Lung (tissue), 12 donors: ENCODE results near the gene PELI1. TPM values are rescaled to one million over a fixed set of nuclear protein-coding genes. Genes with fewer than 3 reads are reported as not detected.

Experiments used
- ATAC-seq: fragments of 200-7000 bp; cut with Tn5 transposase; one replicate; pipeline ENCODE4 v1.9.1; 2020; ENCODE audit warnings: moderate number of reproducible peaks; ENCODE audit not compliant: insufficient read depth, low FRiP score
- DNase-seq, 3 donors: peaks; one replicate each; pipeline ENCODE4 v3.0.0-alpha.2; 2013 to 2017
- H3K27ac ChIP-seq, 2 donors: one replicate each; pipeline ENCODE4 v1.5.1; 2013; ENCODE audit warnings: mild to moderate bottlenecking in 2 of 2, moderate library complexity in 2 of 2, control low read depth in 1 of 2, inconsistent platforms in 1 of 2, low read depth in 1 of 2, low read length in 1 of 2
- H3K27me3 ChIP-seq, 3 donors: one replicate each; pipeline ENCODE4 v1.5.1; 2013; ENCODE audit warnings: low read length in 2 of 3; ENCODE audit not compliant: control insufficient read depth in 3 of 3, insufficient read depth in 3 of 3
- H3K36me3 ChIP-seq, 4 donors: one replicate each; pipeline ENCODE4 v1.5.1; 2013; ENCODE audit warnings: low read length in 4 of 4, mild to moderate bottlenecking in 1 of 4, moderate library complexity in 1 of 4; ENCODE audit not compliant: control insufficient read depth in 4 of 4, insufficient read depth in 4 of 4
- H3K4me1 ChIP-seq, 5 donors: one replicate each; pipeline ENCODE4 v1.5.1; 2013; ENCODE audit warnings: low read length in 5 of 5, mild to moderate bottlenecking in 2 of 5, moderate library complexity in 1 of 5; ENCODE audit not compliant: control insufficient read depth in 5 of 5, insufficient read depth in 5 of 5
- H3K4me3 ChIP-seq: one replicate; pipeline ENCODE4 v1.5.1; 2013; ENCODE audit warnings: mild to moderate bottlenecking, control low read depth, moderate library complexity
- H3K9ac ChIP-seq, 2 donors: one replicate each; pipeline ENCODE4 v1.5.1; 2013; ENCODE audit warnings: low read length in 2 of 2, control low read depth in 1 of 2; ENCODE audit not compliant: insufficient read depth in 1 of 2
- H3K9me3 ChIP-seq, 4 donors: one replicate each; pipeline ENCODE4 v1.5.1; 2013; ENCODE audit warnings: low read length in 3 of 4, mild to moderate bottlenecking in 1 of 4, moderate library complexity in 1 of 4; ENCODE audit not compliant: control insufficient read depth in 4 of 4, insufficient read depth in 3 of 4
- WGBS, 2 donors: extraction: QIAGEN DNeasy Blood & Tissue Kit; methylation state at CpG; one replicate each; pipeline ENCODE4 v1.1.7; 2013; 5-methylcytosine and 5-hydroxymethylcytosine counted together
- polyA plus RNA-seq, 2 donors: library from polyadenylated mRNA; stranded (reverse); fragments of 200-250 nt; gene quantifications; one replicate each; pipeline ENCODE4 v1.2.1, GENCODE V29; 2013
- total RNA-seq, 2 donors: library from RNA; depleted of rRNA in 1 of 2; stranded (reverse); fragments of >200 nt in 1 of 2; gene quantifications; one replicate each; pipeline ENCODE4 v1.2.1, GENCODE V29; 2014 to 2021
- TF ChIP-seq, protein P1 (sequence below): IDR thresholded peaks from 2 replicates; pipeline ENCODE4 v1.5.1; 2012; ENCODE audit warnings: mild to moderate bottlenecking; ENCODE audit errors: control extremely low read depth, extremely low read depth
- donor health status: control.
- donor health status: control.
- donor health status: Bipolar disorder and iron deficiency.
- donor health status: healthy.
- donor health status: DM: yes; HTN: yes; CAD: no.

Gene PELI1
- total and polyA plus RNA-seq, 4 donors: 17.2 to 83.9 (median 48.1) TPM

GRCh38 chr2:64065516-64065915 is 78.7 kb downstream of the PELI1 start:
- Histone ChIP-seq H3K9ac (no peak overlapping the region), H3K36me3 (no peaks in the 10 kb centered on the region), H3K4me1 (peaks cover 0 to 21% (median 3%) of the 10 kb centered on the region in 5 donors), H3K27ac (no peak overlapping the region), H3K27me3 (no peaks in the 10 kb centered on the region), H3K9me3 (no peaks in the 10 kb centered on the region), H3K4me3 (no peak overlapping the region)
- DNase-seq (no peak), ATAC-seq (no peak)
- TF ChIP-seq, protein P1, sequence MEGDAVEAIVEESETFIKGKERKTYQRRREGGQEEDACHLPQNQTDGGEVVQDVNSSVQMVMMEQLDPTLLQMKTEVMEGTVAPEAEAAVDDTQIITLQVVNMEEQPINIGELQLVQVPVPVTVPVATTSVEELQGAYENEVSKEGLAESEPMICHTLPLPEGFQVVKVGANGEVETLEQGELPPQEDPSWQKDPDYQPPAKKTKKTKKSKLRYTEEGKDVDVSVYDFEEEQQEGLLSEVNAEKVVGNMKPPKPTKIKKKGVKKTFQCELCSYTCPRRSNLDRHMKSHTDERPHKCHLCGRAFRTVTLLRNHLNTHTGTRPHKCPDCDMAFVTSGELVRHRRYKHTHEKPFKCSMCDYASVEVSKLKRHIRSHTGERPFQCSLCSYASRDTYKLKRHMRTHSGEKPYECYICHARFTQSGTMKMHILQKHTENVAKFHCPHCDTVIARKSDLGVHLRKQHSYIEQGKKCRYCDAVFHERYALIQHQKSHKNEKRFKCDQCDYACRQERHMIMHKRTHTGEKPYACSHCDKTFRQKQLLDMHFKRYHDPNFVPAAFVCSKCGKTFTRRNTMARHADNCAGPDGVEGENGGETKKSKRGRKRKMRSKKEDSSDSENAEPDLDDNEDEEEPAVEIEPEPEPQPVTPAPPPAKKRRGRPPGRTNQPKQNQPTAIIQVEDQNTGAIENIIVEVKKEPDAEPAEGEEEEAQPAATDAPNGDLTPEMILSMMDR: no peak
- WGBS, 2 donors: 69 to 85% methylated on average over 6 of the region's 6 CpGs

DNA sequence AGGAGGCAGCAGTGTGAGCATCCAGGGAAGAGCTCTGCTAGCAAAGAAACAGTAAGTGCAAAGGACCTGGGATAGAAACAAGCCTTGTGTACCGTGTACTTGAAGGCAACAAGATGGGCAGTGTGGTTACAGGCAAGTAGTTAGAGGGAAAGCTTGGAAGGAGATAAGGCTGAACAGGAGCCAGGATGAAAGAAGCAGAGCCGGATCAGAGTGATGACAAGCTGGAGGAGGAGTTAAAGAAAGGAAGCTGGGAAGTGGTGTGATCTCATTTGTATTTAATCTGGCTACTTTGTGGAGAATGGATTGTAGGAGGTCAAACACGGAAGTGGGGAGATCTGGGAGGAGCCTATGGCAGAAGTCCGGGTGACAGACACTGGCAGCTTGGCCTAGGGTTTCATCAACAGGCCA is 80.3 kb downstream of the PELI1 start:
- Histone ChIP-seq H3K36me3 (no peaks in the 10 kb centered on the region), H3K4me3 (no peak overlapping the region), H3K9me3 (no peaks in the 10 kb centered on the region), H3K4me1 (peaks cover 0 to 21% (median 3%) of the 10 kb centered on the region in 5 donors), H3K27me3 (no peaks in the 10 kb centered on the region), H3K27ac (peak overlapping the region in 1 of 2 donors; percentile 73), H3K9ac (no peak overlapping the region)
- TF ChIP-seq, protein P1: no peak
- ATAC-seq (no peak), DNase-seq (peak; percentile 23 to 66 (median 61))
- WGBS, 2 donors: 37 to 63% methylated on average over 4 of the region's 4 CpGs

DNA sequence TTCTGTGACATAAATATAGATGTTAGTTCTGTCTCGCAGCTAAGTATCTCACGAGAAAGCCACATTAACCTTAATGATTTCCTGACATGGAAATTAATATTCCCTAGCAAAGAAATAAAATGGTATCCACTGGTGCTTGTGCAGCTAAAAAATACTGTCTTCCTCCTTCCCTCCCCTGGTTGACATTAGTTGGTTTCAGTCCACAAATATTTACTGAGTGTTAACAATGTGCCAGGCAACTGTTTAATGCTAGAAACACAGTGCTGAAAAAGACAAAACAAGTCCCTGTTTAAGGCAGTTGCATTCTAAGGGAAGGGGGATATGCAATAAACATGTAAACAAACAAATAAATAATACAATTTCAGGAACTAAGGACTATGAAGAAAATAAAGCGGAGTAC is 80.8 kb downstream of the PELI1 start:
- H3K4me1 ChIP-seq: peaks cover 0 to 21% (median 3%) of the 10 kb centered on the region in 5 donors
- peak overlapping the region in 1 of 2 donors; percentile 73 for H3K27ac ChIP-seq
- no peaks in the 10 kb centered on the region for H3K9me3 ChIP-seq
- H3K36me3 ChIP-seq: no peaks in the 10 kb centered on the region
- WGBS, 2 donors: 66 to 75% methylated on average over 3 of the region's 3 CpGs
- H3K9ac ChIP-seq: no peak overlapping the region
- no peak for DNase-seq
- H3K27me3 ChIP-seq: no peaks in the 10 kb centered on the region
- TF ChIP-seq, protein P1: no peak
- ATAC-seq: no peak
- H3K4me3 ChIP-seq: no peak overlapping the region

GRCh38 chr2:64062840-64063239 is 81.4 kb downstream of the PELI1 start:
- no peaks in the 10 kb centered on the region for H3K9me3 ChIP-seq
- no peaks in the 10 kb centered on the region for H3K27me3 ChIP-seq
- no peak overlapping the region for H3K4me3 ChIP-seq
- H3K36me3 ChIP-seq: no peaks in the 10 kb centered on the region
- peak overlapping the region in 1 of 2 donors; percentile 41 for H3K27ac ChIP-seq
- DNase-seq: no peak
- ATAC-seq: peak; percentile 56
- peaks cover 0 to 21% (median 3%) of the 10 kb centered on the region in 5 donors for H3K4me1 ChIP-seq
- H3K9ac ChIP-seq: no peak overlapping the region
- TF ChIP-seq, protein P1: no peak
